Lower leg skin (tissue), 4 donors: Measurements from ENCODE around the gene INS. TPM values are rescaled to one million over a fixed set of nuclear protein-coding genes. Genes with fewer than 3 reads are reported as not detected.

Experiments used
- DNase-seq, 2 donors: peaks; one replicate each; pipeline ENCODE4 v3.0.0-alpha.2; 2019; ENCODE audit warnings: low spot score in 2 of 2
- H3K4me3 ChIP-seq: fragments of 200-600 bp; sonication (generic); 2 replicates; pipeline ENCODE4 v1.5.1; 2017; ENCODE audit warnings: mild to moderate bottlenecking, low read depth; ENCODE audit not compliant: poor library complexity, severe bottlenecking
- POLR2A ChIP-seq, 2 donors: fragments of 450-650 bp; IDR thresholded peaks; one replicate each; pipeline ENCODE4 v1.6.1; 2016 to 2017; ENCODE audit warnings: antibody characterized with exemption in 2 of 2, mild to moderate bottlenecking in 1 of 2, moderate library complexity in 1 of 2
- WGBS, 2 donors: methylation state at CpG; one replicate each; pipeline ENCODE4 v1.1.5; 2018; 5-methylcytosine and 5-hydroxymethylcytosine counted together
- intact Hi-C: fragments of 100-400 bp; cut with DNase I; formaldehyde crosslinking; loops from one replicate; pipeline ENCODE4 v1.15.0; 2023; ENCODE audit warnings: low total_unique reads
- total RNA-seq, 4 donors: library from RNA; depleted of rRNA; stranded (reverse); fragments of >200 nt; gene quantifications; one replicate each; pipeline ENCODE4 v1.1.0, GENCODE V29; 2016
- TF ChIP-seq, protein P1 (sequence below), 3 donors: fragments of 450-650 bp; IDR thresholded peaks; one replicate each; pipeline ENCODE4 v1.5.1; 2016; ENCODE audit warnings: antibody characterized with exemption in 3 of 3, mild to moderate bottlenecking in 3 of 3, moderate library complexity in 2 of 3

Gene INS
- total RNA-seq, 4 donors from 2014 or later: not detected

DNA sequence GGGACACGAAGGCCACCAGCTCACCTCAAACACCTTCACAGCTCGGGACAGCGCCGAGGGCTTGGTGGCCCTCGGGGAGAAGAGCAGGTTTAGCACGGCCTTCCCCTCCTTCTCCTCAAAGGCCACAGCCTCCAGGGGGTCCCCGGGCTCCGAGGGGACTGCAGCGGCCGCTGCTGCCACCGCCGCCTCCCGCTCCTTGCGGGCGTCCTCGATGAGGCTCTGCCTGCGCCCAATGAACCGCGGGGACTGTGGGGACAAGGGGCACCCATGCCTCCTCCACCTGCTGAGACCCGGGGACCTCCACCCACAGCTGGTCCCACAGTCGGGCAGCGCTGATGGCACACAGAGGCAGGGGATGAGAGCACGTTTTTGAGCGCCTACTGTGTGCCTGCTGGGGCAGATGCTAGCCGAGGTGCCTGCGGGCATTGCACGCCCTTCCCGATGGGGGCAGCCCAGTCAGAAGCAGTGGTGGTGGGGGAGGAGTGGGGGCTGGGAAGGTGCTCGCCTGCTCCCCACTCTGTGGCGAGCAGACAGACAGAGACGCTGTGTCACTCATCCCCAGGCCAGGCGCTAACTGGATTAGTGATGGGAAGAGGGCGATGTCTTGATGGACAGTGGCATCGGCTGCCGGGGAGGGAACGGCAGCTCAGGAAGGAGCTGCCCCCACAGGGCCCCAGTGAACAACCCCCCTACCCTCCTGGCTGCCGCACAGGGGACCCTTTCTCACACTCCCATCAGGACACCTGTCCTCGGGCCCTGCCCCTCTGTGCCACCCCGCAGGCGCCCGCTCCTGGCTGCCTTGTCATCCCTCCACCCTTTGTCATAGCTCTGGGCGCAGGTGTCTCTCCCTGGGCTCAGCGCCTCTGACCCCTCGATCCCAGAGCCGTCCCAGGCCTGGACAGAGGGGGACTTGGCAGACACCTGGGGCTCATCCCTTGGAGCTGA lies 8.9 kb upstream of the INS start:
- WGBS, 2 donors: 69 to 71% methylated on average over 33 to 41 of the region's 45 CpGs
- no peak for DNase-seq
- no peak overlapping the region for H3K4me3 ChIP-seq
- no peak for TF ChIP-seq POLR2A (IDR thresholded peaks at IDR 0.05)
- intact Hi-C loops: no loop called here

DNA sequence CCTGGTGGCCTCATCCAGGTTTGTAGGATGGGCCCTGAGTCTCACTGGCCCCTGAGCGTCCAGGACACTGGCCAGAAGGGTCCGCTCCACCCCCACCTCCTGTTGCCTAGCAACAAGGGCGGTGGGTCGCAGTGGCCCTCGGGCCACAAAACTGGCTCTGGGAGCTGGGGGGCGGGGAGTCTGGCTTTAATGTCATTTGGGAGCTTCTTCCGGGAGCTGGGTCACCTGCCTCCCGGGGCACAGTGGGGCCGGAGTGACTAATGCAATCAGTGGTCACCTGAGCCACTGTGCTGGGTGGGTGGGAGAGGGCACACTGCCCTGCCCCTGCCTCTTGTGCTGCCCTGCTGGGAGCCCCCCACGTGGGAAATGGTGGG lies 8.0 kb upstream of the INS start:
- 42 to 44% methylated on average over 9 of the region's 10 CpGs for WGBS, 2 donors
- TF ChIP-seq, protein P1, sequence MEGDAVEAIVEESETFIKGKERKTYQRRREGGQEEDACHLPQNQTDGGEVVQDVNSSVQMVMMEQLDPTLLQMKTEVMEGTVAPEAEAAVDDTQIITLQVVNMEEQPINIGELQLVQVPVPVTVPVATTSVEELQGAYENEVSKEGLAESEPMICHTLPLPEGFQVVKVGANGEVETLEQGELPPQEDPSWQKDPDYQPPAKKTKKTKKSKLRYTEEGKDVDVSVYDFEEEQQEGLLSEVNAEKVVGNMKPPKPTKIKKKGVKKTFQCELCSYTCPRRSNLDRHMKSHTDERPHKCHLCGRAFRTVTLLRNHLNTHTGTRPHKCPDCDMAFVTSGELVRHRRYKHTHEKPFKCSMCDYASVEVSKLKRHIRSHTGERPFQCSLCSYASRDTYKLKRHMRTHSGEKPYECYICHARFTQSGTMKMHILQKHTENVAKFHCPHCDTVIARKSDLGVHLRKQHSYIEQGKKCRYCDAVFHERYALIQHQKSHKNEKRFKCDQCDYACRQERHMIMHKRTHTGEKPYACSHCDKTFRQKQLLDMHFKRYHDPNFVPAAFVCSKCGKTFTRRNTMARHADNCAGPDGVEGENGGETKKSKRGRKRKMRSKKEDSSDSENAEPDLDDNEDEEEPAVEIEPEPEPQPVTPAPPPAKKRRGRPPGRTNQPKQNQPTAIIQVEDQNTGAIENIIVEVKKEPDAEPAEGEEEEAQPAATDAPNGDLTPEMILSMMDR (IDR thresholded peaks at IDR 0.05): no peak
- intact Hi-C loops: no loop called here
- H3K4me3 ChIP-seq: no peak overlapping the region
- no peak for DNase-seq

DNA sequence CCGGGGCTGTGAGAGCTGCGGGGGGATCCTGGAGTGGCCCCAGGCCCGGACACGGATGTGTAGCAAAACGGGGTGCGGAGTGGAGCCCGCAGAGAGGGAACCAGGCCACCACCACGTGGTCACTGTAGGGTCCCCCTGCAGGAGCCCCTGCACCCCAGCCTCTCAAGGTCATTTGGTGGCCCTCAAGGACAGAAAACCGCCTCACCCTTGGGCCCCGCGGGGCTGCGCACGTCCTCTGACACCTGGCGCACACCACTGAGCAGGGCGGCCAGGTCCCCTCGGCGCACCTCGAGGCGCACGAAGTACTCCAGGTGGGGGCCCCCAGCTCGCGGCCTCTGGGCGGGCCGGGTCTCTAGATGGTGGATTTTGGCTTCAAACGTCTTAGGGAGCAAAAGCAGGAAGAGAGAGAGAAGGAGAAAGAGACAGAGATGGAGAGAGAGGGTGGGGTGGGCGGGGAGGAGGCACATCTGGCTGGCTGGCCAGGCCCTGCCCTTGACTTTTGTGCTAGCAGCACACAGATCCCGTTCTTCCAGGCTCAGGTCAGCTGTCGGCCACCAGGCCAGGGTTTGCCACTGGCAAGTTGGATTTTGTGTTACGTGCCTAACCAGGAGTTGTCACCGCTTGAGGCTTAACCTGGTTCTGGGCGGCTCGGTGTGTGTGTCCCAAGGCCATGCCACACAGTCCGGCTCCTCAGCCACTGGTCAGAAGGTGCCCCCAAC lies 7.4 kb upstream of the INS start:
- intact Hi-C loops: no loop called here
- TF ChIP-seq POLR2A (IDR thresholded peaks at IDR 0.05): no peak
- TF ChIP-seq, protein P1 (IDR thresholded peaks at IDR 0.05): no peak
- DNase-seq: no peak
- H3K4me3 ChIP-seq: no peak overlapping the region
- WGBS, 2 donors: 66 to 73% methylated on average over 19 to 33 of the region's 33 CpGs

DNA sequence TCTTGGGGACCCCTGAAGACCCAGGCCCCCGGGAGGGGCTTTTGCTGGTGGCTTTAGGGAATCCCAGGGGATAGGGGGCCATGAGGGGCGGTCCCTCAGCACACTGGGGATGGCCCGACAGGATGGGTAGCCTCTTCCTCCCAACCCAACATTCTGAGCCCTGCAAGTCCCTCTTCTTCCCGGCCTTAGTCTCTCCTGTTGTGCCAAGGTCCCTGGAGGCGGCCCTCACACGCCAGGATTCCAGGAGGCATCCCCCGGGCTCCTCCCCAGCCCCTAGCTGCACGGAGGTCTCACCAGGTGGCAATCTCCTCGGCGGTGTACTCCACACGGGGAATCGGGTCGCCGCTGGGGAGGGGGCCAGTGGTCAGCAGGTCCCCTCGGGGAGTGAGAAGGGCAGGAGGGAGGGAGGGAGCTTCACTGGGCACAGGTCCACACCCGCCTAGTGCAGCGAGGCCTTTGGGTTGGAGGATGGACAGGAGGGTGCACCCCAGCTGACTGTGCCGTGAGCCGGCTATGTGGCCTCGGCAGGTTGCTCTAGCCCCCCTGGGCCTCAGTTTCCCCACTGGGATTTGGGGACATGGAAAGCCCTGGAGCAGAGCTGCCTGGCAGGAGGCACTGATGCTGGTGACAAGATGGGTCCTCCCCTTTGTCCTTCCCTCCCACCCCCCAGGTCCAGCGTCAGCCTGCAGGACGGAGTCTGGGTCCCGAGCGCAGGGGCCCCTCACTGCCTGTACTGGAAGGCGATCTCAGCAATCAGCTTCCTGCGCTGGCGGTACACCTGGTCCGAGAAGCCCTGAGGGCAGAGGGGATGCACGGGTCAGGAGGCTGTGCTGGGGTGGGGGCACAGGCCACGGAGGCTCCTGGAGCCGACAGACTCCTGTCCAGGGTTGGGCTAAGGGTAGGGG lies 6.4 kb upstream of the INS start:
- no peak for DNase-seq
- intact Hi-C loops: no loop called here
- no peak overlapping the region for H3K4me3 ChIP-seq
- WGBS, 2 donors: 62 to 63% methylated on average over 24 to 25 of the region's 31 CpGs
- TF ChIP-seq, protein P1 (IDR thresholded peaks at IDR 0.05): no peak
- TF ChIP-seq POLR2A (IDR thresholded peaks at IDR 0.05): no peak

DNA sequence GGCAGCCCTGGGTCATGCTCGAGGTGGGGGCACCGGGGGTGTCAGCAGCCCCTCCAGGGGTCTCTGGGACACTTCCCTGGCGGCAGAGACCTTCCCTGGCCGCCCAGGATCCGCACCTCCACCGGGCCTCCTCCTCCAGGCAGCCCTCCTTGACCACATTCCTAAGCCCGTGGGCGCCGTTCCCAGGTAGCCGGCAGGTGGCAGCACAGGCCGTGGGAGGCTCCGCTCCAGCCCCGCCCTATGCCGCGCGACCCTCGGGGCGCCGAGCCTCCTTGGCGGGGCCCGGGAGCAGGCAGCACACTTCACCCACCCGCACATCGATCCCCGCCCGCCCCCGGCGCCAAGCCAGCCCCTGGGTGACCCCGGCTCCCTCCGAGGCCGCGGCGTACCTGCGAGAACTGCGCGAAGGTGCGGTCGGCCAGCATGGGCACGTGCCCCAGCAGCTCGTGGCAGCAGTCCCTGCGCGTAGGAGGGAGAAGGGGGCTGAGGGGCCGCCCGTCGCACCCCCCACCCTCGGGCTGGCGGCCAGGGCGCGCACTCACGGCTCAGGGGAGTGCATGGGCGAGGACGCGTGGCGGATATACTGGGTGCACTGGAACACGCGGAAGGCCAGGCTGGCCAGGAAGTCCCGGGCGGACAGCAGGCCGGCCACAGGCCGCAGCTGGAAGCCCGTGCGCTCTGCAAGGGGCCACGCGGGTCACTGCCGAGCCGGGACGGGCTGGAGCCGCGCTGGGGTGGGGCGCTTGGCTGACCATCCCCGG lies 5.3 kb upstream of the INS start:
- H3K4me3 ChIP-seq: no peak overlapping the region
- intact Hi-C loops: no loop called here
- no peak for DNase-seq
- TF ChIP-seq, protein P1 (IDR thresholded peaks at IDR 0.05): no peak
- no peak for TF ChIP-seq POLR2A (IDR thresholded peaks at IDR 0.05)
- WGBS, 2 donors: 0 to 4% methylated on average over 17 to 28 of the region's 70 CpGs
